Stimulated activated CD4-positive, alpha-beta T cell treated with anti-CD3 and anti-CD28 coated beads, Interleukin-2, amount 100 ng/mL, for 24 hours (primary cell): ENCODE data around the gene CAMK2N2.
A peak's percentile ranks its signal among the peaks of the same experiment; 100 is the strongest.

Experiments used
- DNase-seq, 2 donors: peaks; one replicate each; pipeline ENCODE4 v3.0.0-alpha.2; 2020

Gene CAMK2N2

GRCh38 chr3:184261270-184261853, at the start of gene CAMK2N2:
CAMK2N2 (minus strand) TSS chr3:184261553; CDS start chr3:184261285, 268 bp downstream.
- peak; percentile 59 to 74 for DNase-seq

GRCh38 chr3:184308744-184309143, 47.4 kb upstream of the CAMK2N2 start:
- no peak for DNase-seq

GRCh38 chr3:184307915-184308314, 46.6 kb upstream of the CAMK2N2 start:
- no peak for DNase-seq

- no peak for DNase-seq
These were observed 45.1 kb upstream of the CAMK2N2 start for GRCh38 chr3:184306341-184306972.

- no peak for DNase-seq
These were observed 44.2 kb upstream of the CAMK2N2 start for GRCh38 chr3:184305577-184305976.

- no peak for DNase-seq
These were observed 39.0 kb upstream of the CAMK2N2 start for GRCh38 chr3:184300378-184300720.

- DNase-seq: no peak
These were observed 38.4 kb upstream of the CAMK2N2 start for GRCh38 chr3:184299488-184300377.

GRCh38 chr3:184298759-184299487, 37.6 kb upstream of the CAMK2N2 start, which contains the start of gene PSMD2:
PSMD2 (plus strand) TSS chr3:184299241; CDS start chr3:184299267, 26 bp downstream.
- DNase-seq: peak; percentile 98

GRCh38 chr3:184296616-184297015, 35.3 kb upstream of the CAMK2N2 start:
- no peak for DNase-seq

- DNase-seq: no peak
These were observed 34.4 kb upstream of the CAMK2N2 start for GRCh38 chr3:184295771-184296170.

GRCh38 chr3:184291738-184292445, 30.5 kb upstream of the CAMK2N2 start:
- no peak for DNase-seq

GRCh38 chr3:184291044-184291737, 29.8 kb upstream of the CAMK2N2 start:
- no peak for DNase-seq

GRCh38 chr3:184290331-184290730, 29.0 kb upstream of the CAMK2N2 start:
- no peak for DNase-seq

GRCh38 chr3:184289426-184289938, 28.1 kb upstream of the CAMK2N2 start:
- peak; percentile 80 to 81 for DNase-seq

- DNase-seq: peak in 1 of 2 donors; percentile 32
These were observed 23.3 kb upstream of the CAMK2N2 start for GRCh38 chr3:184284696-184285095.

GRCh38 chr3:184283681-184284080, 22.3 kb upstream of the CAMK2N2 start:
- DNase-seq: no peak

- no peak for DNase-seq
These were observed 21.6 kb upstream of the CAMK2N2 start for GRCh38 chr3:184282941-184283340.

- no peak for DNase-seq
These were observed 16.0 kb upstream of the CAMK2N2 start for GRCh38 chr3:184277366-184277765.

- no peak for DNase-seq
These were observed 14.9 kb upstream of the CAMK2N2 start, which contains the start of gene ECE2 for GRCh38 chr3:184275961-184276910. ECE2 (plus strand) TSS chr3:184276022; CDS start chr3:184276154, 132 bp downstream.

- no peak for DNase-seq
These were observed 14.0 kb upstream of the CAMK2N2 start for GRCh38 chr3:184275381-184275701.
